GM12892 (cell line): ENCODE data around the gene SERINC3.

Experiments
- DNase-seq: peaks from one replicate; pipeline ENCODE4 v3.0.0; 2011; ENCODE audit not compliant: insufficient read length
- FAIRE-seq: peaks from 2 replicates; lab custom pipeline; 2011; peaks lifted over from hg19 to GRCh38; lab: Jason Lieb, UNC
- POLR2A ChIP-seq: IDR thresholded peaks from 2 replicates; pipeline ENCODE4 v1.6.1; 2011; ENCODE audit warnings: low read depth, low read length, control low read depth
- POLR2AphosphoS5 ChIP-seq: IDR thresholded peaks from 2 replicates; pipeline ENCODE4 v1.6.1; 2011; ENCODE audit warnings: low read depth, low read length, control low read depth
- TAF1 ChIP-seq: IDR thresholded peaks from 2 replicates; pipeline ENCODE4 v1.6.1; 2011; ENCODE audit warnings: low read depth, mild to moderate bottlenecking, control low read depth, low read length, borderline replicate concordance

The SERINC3 gene

DNA sequence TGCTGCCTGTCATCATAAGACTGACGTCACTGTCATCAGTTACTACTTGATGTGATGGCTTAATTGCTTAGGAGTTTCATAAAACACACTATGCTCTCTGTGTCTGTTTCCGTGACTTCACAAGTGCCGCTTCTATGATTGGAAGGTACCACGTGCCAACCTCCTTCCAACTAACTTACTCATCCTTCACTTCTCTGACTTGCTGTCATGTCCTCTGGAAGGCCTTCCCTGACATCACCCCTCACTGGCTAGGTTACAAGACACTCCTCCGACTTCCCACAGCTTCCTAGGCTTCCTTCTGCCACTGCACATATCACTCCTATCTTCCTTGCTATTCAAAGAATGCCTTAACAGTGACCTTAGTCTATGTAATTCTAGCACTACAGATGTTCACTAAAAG is 20.4 kb downstream of the SERINC3 start:
- TF ChIP-seq POLR2AphosphoS5 (no peak), POLR2A (no peak), TAF1 (no peak)
- FAIRE-seq (no peak), DNase-seq (no peak)

DNA sequence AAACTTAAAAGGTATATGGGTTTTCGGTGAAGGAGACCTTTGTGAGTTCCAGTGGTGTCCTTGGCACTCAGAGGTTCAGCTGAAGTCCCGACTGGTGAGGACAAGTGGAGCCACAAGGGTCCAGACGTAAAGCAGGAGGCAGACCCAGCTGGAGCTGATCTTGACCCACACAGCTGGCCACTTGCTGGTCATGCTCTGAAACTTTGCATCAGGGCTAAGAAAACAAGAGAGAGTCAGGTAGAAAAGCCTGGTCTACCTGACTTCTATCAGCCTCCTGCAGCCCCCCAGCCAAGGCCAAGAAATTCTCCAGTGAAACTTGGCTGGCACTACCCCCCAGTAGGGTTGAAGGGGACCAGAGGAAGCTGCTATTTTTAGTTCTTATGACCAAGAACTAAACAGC is 21.6 kb downstream of the SERINC3 start:
- DNase-seq (no peak), FAIRE-seq (no peak)
- TF ChIP-seq POLR2AphosphoS5, result no peak
- TF ChIP-seq TAF1, result no peak
- no peak for TF ChIP-seq POLR2A

DNA sequence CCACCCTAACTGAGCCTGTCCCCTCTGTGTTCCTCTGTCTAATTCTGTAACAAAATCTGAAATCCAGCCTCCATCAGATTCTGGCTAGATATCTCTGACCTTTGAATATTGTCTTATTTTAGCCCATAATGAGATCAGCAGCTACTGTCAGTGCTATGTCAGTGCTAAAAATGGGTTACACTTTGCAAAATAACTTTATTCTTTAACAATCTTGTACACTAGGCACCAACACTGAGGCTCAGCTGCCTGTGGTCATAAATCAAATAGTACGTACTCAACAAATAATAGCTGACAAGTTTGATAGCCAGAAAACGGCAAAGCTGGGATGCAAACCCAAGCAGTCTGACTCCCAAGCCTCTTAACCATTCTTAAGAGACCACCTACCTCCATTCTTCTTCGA is 24.1 kb downstream of the SERINC3 start:
- no peak for TF ChIP-seq POLR2A
- no peak for TF ChIP-seq TAF1
- no peak for TF ChIP-seq POLR2AphosphoS5
- DNase-seq (no peak), FAIRE-seq (no peak)

DNA sequence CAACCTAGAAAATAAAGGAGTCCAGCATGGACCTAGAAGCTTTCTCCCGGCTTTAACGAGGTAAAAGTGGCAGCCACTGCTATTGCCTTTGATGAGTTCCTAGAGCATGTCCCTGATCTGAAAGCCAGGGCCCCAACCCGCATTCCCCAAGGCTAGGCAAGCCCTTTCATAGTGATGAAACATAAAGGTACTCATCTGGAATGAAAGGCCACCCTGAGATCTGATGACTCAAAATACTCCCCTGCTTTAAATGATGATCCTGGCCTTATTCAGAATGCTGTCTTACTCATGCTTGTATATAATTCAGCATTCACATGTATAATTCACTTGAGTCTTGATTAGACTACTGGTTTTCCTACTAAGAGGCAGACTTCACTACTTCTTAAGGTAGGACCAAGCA is 24.9 kb downstream of the SERINC3 start:
- no peak for TF ChIP-seq POLR2A
- no peak for TF ChIP-seq TAF1
- no peak for TF ChIP-seq POLR2AphosphoS5
- no peak for FAIRE-seq
- DNase-seq, result no peak

DNA sequence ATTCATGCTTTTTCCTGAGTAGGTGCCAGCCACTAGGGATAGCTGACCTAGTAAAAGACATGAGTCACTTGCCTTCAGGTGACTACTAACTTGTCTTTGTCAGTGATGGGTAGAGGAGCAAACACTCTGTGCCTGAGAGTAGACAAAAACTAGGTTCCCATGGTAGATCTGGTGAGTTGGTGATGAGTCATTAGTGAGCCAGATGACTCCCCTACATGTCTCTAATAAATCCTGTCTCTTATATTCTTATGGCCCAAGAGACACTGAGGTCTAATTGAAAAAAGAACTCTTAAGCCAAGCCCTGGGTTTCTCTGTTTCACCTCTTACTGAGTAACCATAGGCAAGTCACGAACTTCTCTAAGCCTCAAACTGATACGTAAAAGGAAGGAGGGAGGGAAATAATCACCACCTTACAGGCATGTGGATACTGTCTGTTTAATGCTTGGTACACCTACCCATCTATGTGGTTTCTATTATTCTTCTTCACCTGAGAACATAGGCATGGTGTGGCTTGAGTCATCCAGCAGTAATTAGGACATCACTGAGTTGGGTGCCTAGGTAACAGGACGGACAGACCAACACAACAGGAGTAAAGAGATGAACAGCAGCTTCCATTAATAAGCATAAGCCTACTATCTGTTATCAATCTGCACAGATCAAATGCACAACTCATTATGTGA is 25.9 kb downstream of the SERINC3 start:
- TF ChIP-seq POLR2AphosphoS5, result no peak
- TF ChIP-seq TAF1, result no peak
- TF ChIP-seq POLR2A, result no peak
- DNase-seq (no peak), FAIRE-seq (peak; percentile 21)

DNA sequence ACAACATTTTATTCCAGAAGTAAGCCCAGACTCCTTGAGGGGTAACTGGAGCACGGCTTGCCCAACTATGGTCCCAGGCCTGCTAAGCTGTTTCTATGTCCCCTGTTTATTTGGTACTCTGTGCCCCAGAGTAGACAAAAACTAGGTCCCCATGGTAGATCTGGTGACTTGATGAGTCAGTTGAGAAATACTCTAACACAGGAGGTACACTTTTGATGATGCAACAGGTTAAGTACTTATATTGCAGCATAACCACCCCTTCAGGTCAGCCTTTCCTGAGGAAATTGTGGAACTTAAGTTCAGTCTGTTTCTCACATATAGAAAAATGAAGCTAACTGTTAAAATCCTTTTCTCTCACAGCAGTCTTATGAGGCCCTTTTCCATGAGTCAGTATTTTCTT is 26.6 kb downstream of the SERINC3 start:
- FAIRE-seq (no peak), DNase-seq (no peak)
- TF ChIP-seq POLR2AphosphoS5 (no peak), POLR2A (no peak), TAF1 (no peak)

DNA sequence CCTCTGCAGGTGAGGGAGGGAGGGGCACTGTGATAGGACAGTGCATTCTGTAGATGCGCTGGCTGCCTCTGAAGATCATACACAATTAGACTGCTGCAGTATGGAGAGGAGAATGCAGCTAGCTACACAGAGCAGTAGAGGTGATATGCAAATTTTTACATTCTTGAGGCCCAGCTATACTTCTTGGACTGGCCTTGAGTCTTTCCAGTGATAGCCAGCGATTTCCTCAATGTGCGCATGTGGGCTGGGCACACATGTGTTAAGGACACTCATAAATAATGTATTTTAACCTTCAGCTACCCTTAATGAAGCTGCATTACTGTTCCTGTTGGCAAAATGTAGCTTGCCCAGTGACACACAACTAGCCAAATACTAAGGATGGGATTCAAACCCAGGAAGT is 27.2 kb downstream of the SERINC3 start:
- FAIRE-seq, result no peak
- TF ChIP-seq POLR2AphosphoS5 (no peak; the same call in 1 of the 2 replicates), POLR2A (no peak), TAF1 (no peak)
- DNase-seq, result no peak

DNA sequence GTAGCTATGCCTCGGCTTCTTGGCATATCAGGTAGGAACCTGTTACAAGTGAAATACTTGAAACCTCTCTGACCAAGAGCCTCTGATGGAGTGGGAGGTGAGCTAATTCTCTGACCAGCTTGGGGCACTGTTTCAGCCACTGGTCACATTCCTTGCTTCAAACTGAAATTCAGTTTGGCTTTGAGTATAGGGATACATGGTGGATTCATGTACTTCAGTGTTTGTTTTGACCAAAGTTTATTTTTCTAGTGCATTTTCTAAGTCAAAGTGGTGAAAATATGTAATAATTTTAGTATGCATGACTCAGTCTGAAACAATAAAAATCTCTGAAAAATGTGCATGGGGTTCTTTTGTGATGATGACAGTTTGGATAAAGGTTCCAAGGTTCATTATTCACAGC is 27.6 kb downstream of the SERINC3 start:
- no peak for FAIRE-seq
- TF ChIP-seq TAF1, result no peak
- peak; percentile 31 for TF ChIP-seq POLR2AphosphoS5
- DNase-seq, result no peak

DNA sequence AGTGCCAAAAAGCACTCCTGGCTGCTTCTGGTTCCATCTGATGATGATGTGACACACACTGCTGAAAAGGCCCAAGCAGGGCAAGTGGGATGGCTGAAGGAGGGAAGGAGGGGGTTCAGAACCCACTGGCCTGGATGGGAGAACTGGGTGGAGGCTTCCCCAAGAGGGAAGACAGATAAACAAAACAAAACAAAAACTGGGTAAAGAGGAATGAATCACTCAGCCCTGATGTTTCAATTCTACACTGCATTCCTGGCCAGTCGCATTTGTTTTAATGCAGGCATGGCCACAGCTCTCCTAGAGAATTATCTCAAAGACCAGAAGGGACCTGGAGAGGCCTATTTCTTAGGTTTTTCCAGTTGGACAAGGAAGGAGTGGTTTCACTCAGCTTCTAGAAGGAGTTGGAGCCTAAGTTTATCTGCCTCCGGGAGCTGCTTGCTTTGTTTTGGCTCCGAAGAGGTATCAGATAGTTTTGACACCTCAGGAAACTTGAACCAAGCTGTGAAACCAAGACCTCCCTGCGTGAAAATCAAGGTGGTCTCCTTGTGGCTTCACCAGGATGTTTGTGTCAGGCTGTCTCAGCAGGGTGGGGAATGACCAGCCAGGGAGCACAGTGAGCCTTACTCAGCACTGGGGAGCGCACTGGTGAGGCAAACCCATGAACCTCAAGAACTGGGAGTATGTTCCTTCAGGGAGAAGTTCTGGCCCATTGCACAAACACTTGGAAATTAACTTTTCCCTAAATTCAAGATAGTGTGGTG is 30.1 kb downstream of the SERINC3 start:
- FAIRE-seq, result no peak
- TF ChIP-seq TAF1, result no peak
- no peak for TF ChIP-seq POLR2A
- no peak for DNase-seq

DNA sequence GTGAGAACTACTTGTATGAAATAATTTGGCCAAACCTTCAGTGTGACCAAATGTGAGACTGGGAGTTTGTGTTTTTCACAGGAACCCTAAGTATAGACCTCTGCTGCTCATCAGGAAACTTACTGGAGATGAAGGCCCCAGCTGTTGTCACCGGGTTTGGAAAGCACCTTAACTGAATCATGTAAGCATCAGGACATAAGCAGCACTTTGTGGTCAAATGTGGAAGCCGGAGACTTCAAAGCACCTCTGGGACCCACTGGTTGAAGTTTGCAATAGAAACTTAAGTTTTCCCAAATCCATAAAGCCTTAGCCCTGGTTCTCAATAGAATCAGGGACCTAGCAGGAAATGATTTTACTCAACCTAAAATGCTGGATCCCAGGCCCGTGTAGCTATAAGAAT is 31.9 kb downstream of the SERINC3 start:
- no peak for DNase-seq
- TF ChIP-seq POLR2A, result no peak
- TF ChIP-seq POLR2AphosphoS5, result no peak
- TF ChIP-seq TAF1, result no peak

DNA sequence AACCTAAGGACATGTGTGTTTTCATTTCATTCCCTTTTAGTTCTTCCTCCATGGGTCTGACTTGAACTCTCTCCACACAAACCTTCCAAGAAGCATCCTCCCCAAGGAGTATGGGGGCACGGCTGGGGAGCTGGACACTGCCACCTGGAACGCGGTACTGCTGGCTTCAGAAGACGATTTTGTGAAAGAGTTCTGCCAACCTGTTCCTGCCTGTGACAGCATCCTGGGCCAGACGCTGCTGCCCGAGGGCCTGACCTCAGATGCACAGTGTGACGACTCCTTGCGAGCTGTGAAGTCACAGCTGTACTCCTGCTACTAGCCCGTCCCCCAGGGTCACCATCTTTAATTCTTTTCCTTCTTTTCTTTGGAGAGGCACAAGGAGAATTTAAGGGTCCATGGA is 32.6 kb downstream of the SERINC3 start:
- DNase-seq, result no peak

More for the DNA sequence above, 31.9 kb downstream of the SERINC3 start:
- FAIRE-seq, result no peak

DNA sequence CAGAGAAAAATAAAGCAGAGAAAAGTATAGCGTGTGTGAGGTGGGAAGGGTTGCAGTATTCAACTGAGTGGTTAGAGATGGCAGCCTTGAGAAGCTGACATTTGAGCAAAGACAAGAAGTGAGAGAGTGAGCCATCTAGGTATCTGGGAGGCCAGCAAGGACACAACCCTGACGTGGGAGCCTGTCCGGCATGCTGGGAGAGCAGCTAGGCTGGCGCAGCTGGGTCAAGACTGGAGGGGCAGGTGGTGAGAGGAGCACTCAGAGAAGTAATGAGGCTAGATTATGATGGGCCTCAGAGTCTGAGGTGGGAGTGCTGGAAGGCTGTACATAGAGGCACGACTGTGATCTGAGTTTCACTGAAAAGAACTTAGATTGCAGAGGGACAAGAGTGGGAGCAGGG is 33.3 kb downstream of the SERINC3 start:
- no peak for TF ChIP-seq POLR2AphosphoS5
- no peak for TF ChIP-seq TAF1
- no peak for TF ChIP-seq POLR2A
- DNase-seq (no peak), FAIRE-seq (no peak)

More for the DNA sequence above, 32.6 kb downstream of the SERINC3 start:
- no peak for TF ChIP-seq POLR2AphosphoS5
- no peak for TF ChIP-seq POLR2A
- no peak for TF ChIP-seq TAF1
- no peak for FAIRE-seq
